ENCODE measurements around the gene COX8C. TPM values are rescaled to one million over a fixed set of nuclear protein-coding genes. Genes with fewer than 3 reads are reported as not detected.

COX8C gene
- total and polyA plus RNA-seq, 10 of the 15 experiments (the other 5 are each of a cell fraction or from before 2014, with no cell fraction given), result 0.15 to 0.20 TPM; not detected in 8

GRCh38 chr14:93302688-93303581 is 44.0 kb upstream of the COX8C start (continued):
- no peak for TF ChIP-seq ZBTB40 (IDR thresholded peaks at IDR 0.05; ENCODE audit: borderline replicate concordance)
- no peak for TF ChIP-seq SREBF2 (IDR thresholded peaks at IDR 0.05; ENCODE audit: low read length)
- TF ChIP-seq POLR2A (IDR thresholded peaks at IDR 0.05; ENCODE audit: low read depth, low read length), result no peak
- TF ChIP-seq BHLHE40 (IDR thresholded peaks at IDR 0.05; ENCODE audit: borderline replicate concordance in 1 of 2, low read depth in 2 of 2, low read length in 1 of 2), result no peak
- no peak for TF ChIP-seq ZBED1 (IDR thresholded peaks at IDR 0.05; ENCODE audit: borderline replicate concordance)
- TF ChIP-seq BCLAF1 (IDR thresholded peaks at IDR 0.05), result no peak

Measured in GM12878 (cell line).